Subcutaneous abdominal adipose tissue (tissue), 5 donors: ENCODE data around the gene GAB2.

ENCODE experiments used
- H3K27ac ChIP-seq: one replicate; pipeline ENCODE4 v1.7.0; 2013; ENCODE audit warnings: low read depth, mild to moderate bottlenecking, inconsistent platforms, low read length, moderate library complexity
- H3K27me3 ChIP-seq, 5 donors: one replicate each; pipeline ENCODE4 v1.7.0; 2013; ENCODE audit warnings: low read length in 5 of 5, inconsistent platforms in 1 of 5; ENCODE audit not compliant: control insufficient read depth in 5 of 5, insufficient read depth in 4 of 5
- H3K36me3 ChIP-seq, 5 donors: one replicate each; pipeline ENCODE4 v1.7.0; 2013; ENCODE audit warnings: low read length in 5 of 5; ENCODE audit not compliant: control insufficient read depth in 5 of 5, insufficient read depth in 5 of 5
- H3K4me1 ChIP-seq, 5 donors: one replicate each; pipeline ENCODE4 v1.7.0; 2013; ENCODE audit warnings: low read length in 5 of 5, mild to moderate bottlenecking in 3 of 5, moderate library complexity in 1 of 5; ENCODE audit not compliant: control insufficient read depth in 5 of 5, insufficient read depth in 5 of 5
- H3K4me3 ChIP-seq, 5 donors: one replicate each; pipeline ENCODE4 v1.7.0; 2013; ENCODE audit warnings: low read length in 5 of 5, low read depth in 1 of 5
- H3K9ac ChIP-seq, 5 donors: one replicate each; pipeline ENCODE4 v1.7.0; 2013; ENCODE audit warnings: low read length in 5 of 5, mild to moderate bottlenecking in 4 of 5, moderate library complexity in 3 of 5
- H3K9me3 ChIP-seq, 5 donors: one replicate each; pipeline ENCODE4 v1.7.0; 2013; ENCODE audit warnings: low read length in 5 of 5; ENCODE audit not compliant: control insufficient read depth in 5 of 5
- donor health status: healthy.
- donor health status: healthy.
- donor health status: healthy.
- donor health status: healthy.
- donor health status: healthy.

Gene GAB2

GRCh38 chr11:78200061-78200460, 217.6 kb downstream of the GAB2 start:
- no peak overlapping the region for H3K4me3 ChIP-seq
- peaks cover 0 to 5% (median 0%) of the 10 kb centered on the region in 5 donors for H3K4me1 ChIP-seq
- H3K27me3 ChIP-seq: no peaks in the 10 kb centered on the region
- no peak overlapping the region for H3K27ac ChIP-seq
- peaks cover 0 to 54% (median 25%) of the 10 kb centered on the region in 5 donors for H3K36me3 ChIP-seq
- H3K9me3 ChIP-seq: no peaks in the 10 kb centered on the region
- H3K9ac ChIP-seq: no peak overlapping the region

DNA sequence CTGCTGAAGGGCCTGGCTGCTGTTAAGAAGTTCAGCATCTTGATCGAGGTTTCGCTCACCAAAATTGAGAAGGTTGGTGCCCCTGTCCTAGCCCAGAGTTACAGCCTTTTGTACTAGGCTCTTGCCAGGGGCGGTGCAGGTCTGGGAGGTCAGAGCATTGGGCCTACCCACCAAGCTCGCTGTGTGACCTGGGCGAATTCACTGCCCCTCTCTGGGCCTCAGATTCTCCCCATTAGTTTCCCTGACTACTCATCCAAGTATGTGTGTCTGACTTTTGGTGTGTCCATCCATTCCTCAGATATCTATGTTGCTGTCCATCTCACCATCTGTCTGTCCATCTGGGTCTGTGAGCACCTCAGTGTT, 218.0 kb downstream of the GAB2 start:
- H3K27ac ChIP-seq: no peak overlapping the region
- no peak overlapping the region for H3K4me3 ChIP-seq
- H3K4me1 ChIP-seq: peaks cover 0 to 5% (median 0%) of the 10 kb centered on the region in 5 donors
- H3K27me3 ChIP-seq: no peaks in the 10 kb centered on the region
- no peak overlapping the region for H3K9ac ChIP-seq
- H3K36me3 ChIP-seq: peaks cover 0 to 49% (median 24%) of the 10 kb centered on the region in 5 donors
- no peaks in the 10 kb centered on the region for H3K9me3 ChIP-seq

DNA sequence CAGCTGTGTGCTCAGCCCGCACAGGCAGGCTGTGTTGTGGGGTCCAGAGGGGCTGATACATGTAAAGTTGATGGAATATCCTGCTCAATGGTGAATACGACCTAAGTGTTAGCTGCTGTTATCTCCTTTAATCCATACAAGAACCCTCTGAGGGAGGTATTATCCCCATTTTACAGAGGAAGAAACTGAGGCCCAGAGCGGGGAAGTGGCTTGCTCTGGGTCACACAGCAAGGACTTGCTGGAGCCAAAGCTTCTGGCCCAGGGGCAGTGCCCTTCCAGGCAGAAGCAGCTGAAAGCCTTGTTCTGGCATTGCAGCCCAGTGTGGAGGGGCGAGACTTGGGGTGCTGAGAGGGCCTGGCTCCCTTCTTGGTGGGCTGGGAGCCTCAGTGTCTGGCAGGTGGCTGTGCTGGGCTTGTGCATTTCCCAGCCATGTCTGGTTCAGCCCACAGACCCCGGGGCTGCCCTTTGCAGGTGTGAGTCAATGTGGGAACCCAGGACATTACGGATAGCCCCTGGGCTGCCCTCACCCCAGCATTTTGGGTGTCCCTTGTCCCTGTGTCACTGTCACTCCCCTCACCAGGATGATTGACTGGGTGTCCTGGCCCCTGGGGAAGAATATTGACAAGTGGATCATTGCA, 218.5 kb downstream of the GAB2 start:
- H3K4me3 ChIP-seq: no peak overlapping the region
- no peaks in the 10 kb centered on the region for H3K27me3 ChIP-seq
- H3K36me3 ChIP-seq: peaks cover 0 to 48% (median 24%) of the 10 kb centered on the region in 5 donors
- no peak overlapping the region for H3K27ac ChIP-seq
- no peaks in the 10 kb centered on the region for H3K9me3 ChIP-seq
- H3K4me1 ChIP-seq: peaks cover 0 to 5% (median 0%) of the 10 kb centered on the region in 5 donors
- H3K9ac ChIP-seq: no peak overlapping the region

GRCh38 chr11:78197816-78198215, 219.8 kb downstream of the GAB2 start:
- Histone ChIP-seq H3K4me3 (no peak overlapping the region), H3K27ac (no peak overlapping the region), H3K4me1 (peaks cover 0 to 11% (median 5%) of the 10 kb centered on the region in 5 donors), H3K9me3 (no peaks in the 10 kb centered on the region), H3K36me3 (peaks cover 0 to 48% (median 26%) of the 10 kb centered on the region in 5 donors), H3K9ac (no peak overlapping the region), H3K27me3 (no peaks in the 10 kb centered on the region)

DNA sequence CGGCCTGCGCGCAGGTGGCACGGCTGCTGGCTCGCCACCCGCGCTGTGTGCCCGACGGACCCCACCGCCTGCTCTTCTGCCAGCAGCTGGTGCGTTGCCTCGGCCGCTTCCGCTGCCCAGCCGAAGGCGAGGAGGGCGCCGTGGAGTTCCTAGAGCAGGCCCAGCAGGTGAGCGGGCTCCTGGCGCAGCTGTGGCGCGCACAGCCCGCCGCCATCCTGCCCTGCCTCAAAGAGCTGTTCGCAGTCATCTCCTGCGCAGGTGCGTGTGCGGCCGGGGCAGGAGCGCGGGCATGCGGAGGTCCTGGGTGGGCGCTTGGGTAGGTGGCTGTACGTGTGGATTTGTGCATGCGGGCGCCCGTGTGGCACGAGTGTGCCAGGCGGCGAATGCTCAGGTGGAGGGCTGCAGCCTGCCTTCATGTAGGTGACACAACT, 220.9 kb downstream of the GAB2 start:
- no peak overlapping the region for H3K9ac ChIP-seq
- H3K27ac ChIP-seq: no peak overlapping the region
- H3K4me3 ChIP-seq: no peak overlapping the region
- no peaks in the 10 kb centered on the region for H3K9me3 ChIP-seq
- peaks cover 0 to 20% (median 12%) of the 10 kb centered on the region in 5 donors for H3K4me1 ChIP-seq
- H3K36me3 ChIP-seq: peaks cover 0 to 48% (median 26%) of the 10 kb centered on the region in 5 donors
- no peaks in the 10 kb centered on the region for H3K27me3 ChIP-seq

- H3K9ac ChIP-seq: no peak overlapping the region
- H3K4me3 ChIP-seq: no peak overlapping the region
- H3K4me1 ChIP-seq: peaks cover 0 to 21% (median 12%) of the 10 kb centered on the region in 5 donors
- no peak overlapping the region for H3K27ac ChIP-seq
- H3K27me3 ChIP-seq: no peaks in the 10 kb centered on the region
- no peaks in the 10 kb centered on the region for H3K9me3 ChIP-seq
- peaks cover 0 to 41% (median 23%) of the 10 kb centered on the region in 5 donors for H3K36me3 ChIP-seq
Measured at GRCh38 chr11:78195917-78196560, 221.6 kb downstream of the GAB2 start.

GRCh38 chr11:78194490-78194889, 223.1 kb downstream of the GAB2 start:
- Histone ChIP-seq H3K4me3 (no peak overlapping the region), H3K36me3 (peaks cover 0 to 26% (median 14%) of the 10 kb centered on the region in 5 donors), H3K27ac (no peak overlapping the region), H3K9me3 (no peaks in the 10 kb centered on the region), H3K4me1 (peaks cover 0 to 36% (median 23%) of the 10 kb centered on the region in 5 donors), H3K27me3 (no peaks in the 10 kb centered on the region), H3K9ac (no peak overlapping the region)

DNA sequence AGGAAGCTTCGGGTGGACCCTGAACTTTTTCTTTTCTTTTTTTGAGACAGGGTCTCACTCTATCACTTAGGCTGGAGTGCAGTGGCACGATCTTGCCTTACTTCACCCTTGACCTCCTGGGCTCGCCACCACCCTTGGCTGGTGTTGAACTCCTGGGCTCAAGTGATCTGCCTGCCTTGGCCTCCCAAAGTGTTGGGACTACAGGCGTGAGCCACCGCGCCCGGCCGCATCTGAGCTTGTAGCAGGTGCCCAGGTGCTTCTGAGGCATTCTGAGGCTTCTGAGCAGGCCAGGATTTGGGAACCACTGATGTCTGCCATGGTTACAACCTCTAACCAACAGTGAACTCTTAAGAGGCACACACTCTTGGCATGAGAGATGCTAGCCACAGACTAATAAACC, 223.8 kb downstream of the GAB2 start:
- H3K9ac ChIP-seq: no peak overlapping the region
- H3K36me3 ChIP-seq: peaks cover 0 to 19% (median 13%) of the 10 kb centered on the region in 5 donors
- H3K4me1 ChIP-seq: peaks cover 0 to 43% (median 30%) of the 10 kb centered on the region in 5 donors
- no peak overlapping the region for H3K27ac ChIP-seq
- no peaks in the 10 kb centered on the region for H3K27me3 ChIP-seq
- no peaks in the 10 kb centered on the region for H3K9me3 ChIP-seq
- H3K4me3 ChIP-seq: no peak overlapping the region

- Histone ChIP-seq H3K36me3 (peaks cover 0 to 10% (median 5%) of the 10 kb centered on the region in 5 donors), H3K27ac (peak overlapping the region; percentile 19), H3K4me3 (no peak overlapping the region), H3K4me1 (peaks cover 0 to 45% (median 30%) of the 10 kb centered on the region in 5 donors), H3K27me3 (no peaks in the 10 kb centered on the region), H3K9ac (peak overlapping the region in 1 of 5 donors; percentile 44), H3K9me3 (no peaks in the 10 kb centered on the region)
Measured at GRCh38 chr11:78192911-78193351, 224.7 kb downstream of the GAB2 start.

GRCh38 chr11:78192223-78192719, 225.3 kb downstream of the GAB2 start:
- no peaks in the 10 kb centered on the region for H3K9me3 ChIP-seq
- no peaks in the 10 kb centered on the region for H3K27me3 ChIP-seq
- H3K4me1 ChIP-seq: peaks cover 4 to 51% (median 36%) of the 10 kb centered on the region in 5 donors
- no peak overlapping the region for H3K4me3 ChIP-seq
- H3K9ac ChIP-seq: no peak overlapping the region
- H3K27ac ChIP-seq: peak overlapping the region; percentile 19
- peaks cover 0 to 4% (median 2%) of the 10 kb centered on the region in 5 donors for H3K36me3 ChIP-seq
